OCI-LY1 (cell line): Measurements from ENCODE around the gene TSTD1.

Experiments used
- CTCF ChIP-seq: fragments of 200-600 bp; sonication (generic), shearing (Covaris generic); IDR thresholded peaks from 2 replicates; pipeline ENCODE4 v1.5.1; 2017; ENCODE audit warnings: mild to moderate bottlenecking, antibody characterized with exemption, low read length, moderate library complexity, mixed read lengths
- EZH2 ChIP-seq: fragments of 200-600 bp; sonication (generic), shearing (Covaris generic); IDR thresholded peaks from 2 replicates; pipeline ENCODE4 v1.8.0; 2017; ENCODE audit warnings: borderline replicate concordance, mixed run types, mild to moderate bottlenecking, antibody characterized with exemption, low read length, moderate library complexity, mixed read lengths

GRCh38 chr1:161080441-161081405, 42.0 kb upstream of the TSTD1 start:
- TF ChIP-seq CTCF (no peak), EZH2 (no peak)
